ENCODE measurements around the gene ABLIM3.
"Not testable (repeated sequence)": the region's sequence is repeated elsewhere in the genome, so short reads cannot be mapped to it uniquely, and the experiment has no call there.

Gene ABLIM3

DNA sequence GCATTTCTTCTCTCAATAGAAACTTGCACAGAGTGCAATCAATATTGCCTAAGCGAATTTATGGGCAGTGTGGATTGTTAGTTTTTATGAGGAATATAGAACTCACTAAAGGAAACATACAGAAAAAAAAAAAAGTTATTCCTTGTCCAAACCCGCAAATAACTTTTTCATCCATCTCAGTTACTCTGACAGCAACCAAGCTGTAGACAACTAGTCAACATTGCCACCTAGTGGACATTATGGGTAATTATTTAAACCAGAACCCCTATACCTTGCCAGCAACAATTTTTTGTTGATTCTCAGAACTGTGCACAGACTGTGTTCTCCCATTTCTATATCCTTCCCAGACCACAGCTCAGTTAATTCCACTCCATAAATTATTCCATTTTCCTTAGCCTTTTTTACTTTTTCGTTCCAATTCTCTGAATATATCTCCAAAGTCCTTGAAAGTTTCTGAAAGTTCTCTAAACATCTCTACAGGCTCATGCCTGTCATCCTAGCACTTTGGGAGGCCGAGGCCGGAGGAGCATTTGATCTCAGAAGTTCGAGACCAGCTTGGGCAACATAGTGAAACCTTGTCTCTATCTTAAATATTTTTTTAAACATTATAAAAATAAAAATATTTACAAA is 127.8 kb downstream of the ABLIM3 start:
- Histone ChIP-seq H3K27ac (no peak overlapping the region), H3K27me3 (replicated peaks) (no peaks in the 10 kb centered on the region), H3K36me3 (replicated peaks) (no peaks in the 10 kb centered on the region), H3K4me3 (ENCODE audit: low read depth, low read length) (no peak overlapping the region)
- in situ Hi-C loops (cut with HindIII; ENCODE audit: low pct_ligation_motif_present, low sequenced_read_pairs), result no loop called here
- no peak for DNase-seq
- TF ChIP-seq, protein P1, sequence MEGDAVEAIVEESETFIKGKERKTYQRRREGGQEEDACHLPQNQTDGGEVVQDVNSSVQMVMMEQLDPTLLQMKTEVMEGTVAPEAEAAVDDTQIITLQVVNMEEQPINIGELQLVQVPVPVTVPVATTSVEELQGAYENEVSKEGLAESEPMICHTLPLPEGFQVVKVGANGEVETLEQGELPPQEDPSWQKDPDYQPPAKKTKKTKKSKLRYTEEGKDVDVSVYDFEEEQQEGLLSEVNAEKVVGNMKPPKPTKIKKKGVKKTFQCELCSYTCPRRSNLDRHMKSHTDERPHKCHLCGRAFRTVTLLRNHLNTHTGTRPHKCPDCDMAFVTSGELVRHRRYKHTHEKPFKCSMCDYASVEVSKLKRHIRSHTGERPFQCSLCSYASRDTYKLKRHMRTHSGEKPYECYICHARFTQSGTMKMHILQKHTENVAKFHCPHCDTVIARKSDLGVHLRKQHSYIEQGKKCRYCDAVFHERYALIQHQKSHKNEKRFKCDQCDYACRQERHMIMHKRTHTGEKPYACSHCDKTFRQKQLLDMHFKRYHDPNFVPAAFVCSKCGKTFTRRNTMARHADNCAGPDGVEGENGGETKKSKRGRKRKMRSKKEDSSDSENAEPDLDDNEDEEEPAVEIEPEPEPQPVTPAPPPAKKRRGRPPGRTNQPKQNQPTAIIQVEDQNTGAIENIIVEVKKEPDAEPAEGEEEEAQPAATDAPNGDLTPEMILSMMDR (IDR thresholded peaks at IDR 0.05; ENCODE audit: low read depth, low read length, missing control alignments), result peak; percentile 52

DNA sequence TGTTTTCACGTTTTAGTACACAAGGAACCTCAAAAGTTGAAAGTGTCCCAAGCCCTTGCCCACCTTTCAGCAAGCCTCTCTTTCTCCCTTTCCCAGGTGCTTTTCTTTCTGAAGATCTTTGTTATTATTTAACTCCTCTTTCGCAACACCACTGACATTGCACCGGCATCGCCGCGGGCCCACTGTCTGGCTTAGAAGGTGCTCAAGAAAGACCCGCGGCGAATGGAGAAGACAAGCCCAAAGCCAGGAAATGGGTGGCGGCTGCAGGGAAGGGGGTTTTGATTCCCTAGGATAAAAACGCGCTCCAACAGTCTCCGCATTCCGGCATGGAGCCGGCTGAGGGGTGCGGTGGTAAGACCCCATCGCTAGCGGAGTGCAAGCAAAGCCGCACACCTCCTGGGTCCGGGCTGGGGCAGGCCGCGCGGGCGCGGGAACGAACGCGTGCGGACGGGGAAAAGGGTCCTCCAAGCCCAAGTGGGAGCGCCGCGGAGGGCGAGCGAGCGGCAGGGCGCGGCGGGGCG is 130.0 kb downstream of the ABLIM3 start:
- Histone ChIP-seq H3K27ac (no peak overlapping the region), H3K4me3 (ENCODE audit: low read depth, low read length) (peak overlapping the region; percentile 70)
- in situ Hi-C loops (cut with HindIII; ENCODE audit: low pct_ligation_motif_present, low sequenced_read_pairs), result no loop called here

GRCh38 chr5:149271716-149272563 is 130.6 kb downstream of the ABLIM3 start, which contains the start of gene AFAP1L1:
Gene AFAP1L1, plus strand, starts transcription at chr5:149271859. Its CDS starts 110 bp downstream, at chr5:149271969.
- H3K36me3 ChIP-seq (replicated peaks), result no peaks in the 10 kb centered on the region
- in situ Hi-C loops (cut with HindIII; ENCODE audit: low pct_ligation_motif_present, low sequenced_read_pairs), result no loop called here
- TF ChIP-seq, protein P1 (IDR thresholded peaks at IDR 0.05; ENCODE audit: low read depth, low read length, missing control alignments), result no peak
- peak within 1 kb of the TSS; percentile 70 for H3K4me3 ChIP-seq (ENCODE audit: low read depth, low read length)
- H3K27ac ChIP-seq, result no peak within 1 kb of the TSS
- DNase-seq, result no peak
- no peaks in the 10 kb centered on the region for H3K27me3 ChIP-seq (replicated peaks)

More for the DNA sequence above, 130.0 kb downstream of the ABLIM3 start:
- DNase-seq, result no peak
- TF ChIP-seq, protein P1 (IDR thresholded peaks at IDR 0.05; ENCODE audit: low read depth, low read length, missing control alignments), result no peak
- Histone ChIP-seq H3K27me3 (replicated peaks) (no peaks in the 10 kb centered on the region), H3K36me3 (replicated peaks) (no peaks in the 10 kb centered on the region)

- peak overlapping the region; percentile 70 for H3K4me3 ChIP-seq (ENCODE audit: low read depth, low read length)
- H3K36me3 ChIP-seq (replicated peaks); in situ Hi-C loops (cut with HindIII; ENCODE audit: low pct_ligation_motif_present, low sequenced_read_pairs); DNase-seq; H3K27ac ChIP-seq; H3K27me3 ChIP-seq (replicated peaks): not testable (repeated sequence)
These were observed 131.5 kb downstream of the ABLIM3 start for GRCh38 chr5:149272781-149273180.

GRCh38 chr5:149273237-149273636 is 131.9 kb downstream of the ABLIM3 start:
- in situ Hi-C loops (cut with HindIII; ENCODE audit: low pct_ligation_motif_present, low sequenced_read_pairs), result no loop called here

More at GRCh38 chr5:149273237-149273636, 131.9 kb downstream of the ABLIM3 start:
- Histone ChIP-seq H3K4me3 (ENCODE audit: low read depth, low read length) (no peak overlapping the region), H3K27ac (no peak overlapping the region), H3K27me3 (replicated peaks) (no peaks in the 10 kb centered on the region), H3K36me3 (replicated peaks) (no peaks in the 10 kb centered on the region)
- no peak for DNase-seq
- TF ChIP-seq, protein P1 (IDR thresholded peaks at IDR 0.05; ENCODE audit: low read depth, low read length, missing control alignments), result no peak
